Astrocyte (in vitro differentiated cells and primary cell): ENCODE results near the gene A3GALT2. TPM values are rescaled to one million over a fixed set of nuclear protein-coding genes. Genes with fewer than 3 reads are reported as not detected.

Experiments
- DNase-seq: peaks from one replicate; pipeline ENCODE4 v3.0.0-alpha.2; 2010; ENCODE audit warnings: low read depth
- FAIRE-seq: peaks from 2 replicates; lab custom pipeline; 2011; peaks lifted over from hg19 to GRCh38; lab: Jason Lieb, UNC
- H2AFZ ChIP-seq: 2 replicates; pipeline ENCODE4 v1.6.0; 2012; ENCODE audit warnings: low read depth, low read length, inconsistent platforms
- H3K27ac ChIP-seq: 2 replicates; pipeline ENCODE4 v1.5.1; 2011; ENCODE audit warnings: low read depth, low read length, inconsistent platforms
- H3K27me3 ChIP-seq: 2 replicates; pipeline ENCODE4 v1.6.0; 2011; ENCODE audit warnings: low read length, inconsistent platforms; ENCODE audit not compliant: insufficient read depth
- H3K36me3 ChIP-seq: 2 replicates; pipeline ENCODE4 v1.5.1; 2011; ENCODE audit warnings: low read length, inconsistent platforms; ENCODE audit not compliant: insufficient read depth
- H3K4me1 ChIP-seq: 2 replicates; pipeline ENCODE4 v1.5.1; 2011; ENCODE audit warnings: low read length, inconsistent platforms; ENCODE audit not compliant: insufficient read depth
- H3K4me2 ChIP-seq: 2 replicates; pipeline ENCODE4 v1.6.0; 2012; ENCODE audit warnings: low read length, inconsistent platforms
- H3K4me3 ChIP-seq: 2 replicates; pipeline ENCODE4 v1.5.1; 2011; ENCODE audit warnings: low read depth, mild to moderate bottlenecking, low read length, inconsistent platforms; ENCODE audit not compliant: insufficient read depth
- H3K79me2 ChIP-seq: 2 replicates; pipeline ENCODE4 v1.6.0; 2012; ENCODE audit warnings: mild to moderate bottlenecking, low read length, inconsistent platforms; ENCODE audit not compliant: insufficient read depth
- H3K9ac ChIP-seq: 2 replicates; pipeline ENCODE4 v1.6.0; 2012; ENCODE audit warnings: mild to moderate bottlenecking, low read length, inconsistent platforms
- H3K9me3 ChIP-seq: 2 replicates; pipeline ENCODE4 v1.5.1; 2012; ENCODE audit warnings: low read depth, mild to moderate bottlenecking, low read length, inconsistent platforms; ENCODE audit not compliant: insufficient read depth
- H4K20me1 ChIP-seq: 2 replicates; pipeline ENCODE4 v1.6.0; 2012; ENCODE audit warnings: low read length, inconsistent platforms; ENCODE audit not compliant: insufficient read depth
- H3K27ac Mint-ChIP-seq: one replicate; pipeline ENCODE4 v1.8.0; 2021; ENCODE audit warnings: mild to moderate bottlenecking, mixed read lengths; ENCODE audit not compliant: unreplicated experiment
- H3K27me3 Mint-ChIP-seq: one replicate; pipeline ENCODE4 v1.8.0; 2021; ENCODE audit warnings: low read depth, mixed read lengths; ENCODE audit not compliant: unreplicated experiment
- H3K36me3 Mint-ChIP-seq: one replicate; pipeline ENCODE4 v1.8.0; 2021; ENCODE audit warnings: low read depth, mixed read lengths; ENCODE audit not compliant: unreplicated experiment
- H3K4me1 Mint-ChIP-seq: one replicate; pipeline ENCODE4 v1.8.0; 2021; ENCODE audit warnings: low read depth, mixed read lengths; ENCODE audit not compliant: unreplicated experiment
- H3K4me3 Mint-ChIP-seq: one replicate; pipeline ENCODE4 v1.8.0; 2021; ENCODE audit warnings: mild to moderate bottlenecking, moderate library complexity, mixed read lengths; ENCODE audit not compliant: unreplicated experiment
- H3K9me3 Mint-ChIP-seq: one replicate; pipeline ENCODE4 v1.8.0; 2021; ENCODE audit warnings: mild to moderate bottlenecking, mixed read lengths; ENCODE audit not compliant: unreplicated experiment
- EZH2 ChIP-seq: IDR thresholded peaks from 2 replicates; pipeline ENCODE4 v1.6.1; 2012; ENCODE audit warnings: mild to moderate bottlenecking, low read length, inconsistent platforms; ENCODE audit not compliant: insufficient read depth
- total RNA-seq: library from RNA; stranded (reverse); gene quantifications from 2 replicates; pipeline ENCODE4 v1.2.1, GENCODE V29; 2021
- TF ChIP-seq, protein P1 (sequence below): IDR thresholded peaks from 2 replicates; pipeline ENCODE4 v1.5.1; 2011; ENCODE audit warnings: low read depth, mild to moderate bottlenecking, inconsistent platforms, low read length, moderate library complexity; ENCODE audit not compliant: insufficient read depth

The A3GALT2 gene
- total RNA-seq, 1 donor from 2014 or later, result not detected

DNA sequence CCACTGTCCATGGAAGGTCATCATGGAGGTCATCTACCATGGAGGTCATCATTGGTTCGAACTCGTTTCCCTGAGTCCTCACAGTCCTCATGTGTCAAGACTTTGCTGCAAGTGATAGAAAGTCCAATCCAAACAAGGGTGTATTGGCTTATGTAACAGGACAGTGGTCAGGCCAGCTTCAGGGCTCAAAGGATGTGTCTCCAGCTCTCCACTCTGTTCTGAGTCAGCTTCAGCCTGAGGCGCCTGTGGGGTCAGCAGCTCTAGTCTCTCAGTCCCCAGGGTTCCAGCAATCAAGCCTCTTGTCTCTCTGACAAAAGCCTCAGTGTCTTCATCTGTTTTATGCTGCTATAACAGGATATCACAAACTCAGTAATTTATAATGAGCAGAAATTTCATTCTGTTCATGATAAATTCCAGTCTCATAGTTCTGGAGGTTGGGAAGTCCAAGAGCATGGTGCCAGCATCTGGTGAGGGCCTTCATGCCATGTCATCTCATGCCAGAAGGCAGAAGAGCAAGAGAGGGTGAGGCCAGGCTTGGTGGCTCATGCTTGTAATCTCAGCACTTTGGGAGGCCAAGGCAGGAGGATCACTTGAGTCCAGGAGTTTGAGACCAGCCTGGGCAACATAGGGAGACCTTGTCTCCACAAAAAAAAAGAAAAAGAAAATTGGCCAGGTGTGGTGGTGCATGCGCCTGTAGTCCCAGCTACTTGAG, 19.5 kb downstream of the A3GALT2 start:
- Mint-ChIP-seq H3K9me3 (no peaks in the 10 kb centered on the region), H3K36me3 (peaks cover 24% of the 10 kb centered on the region), H3K4me1 (peaks cover 2% of the 10 kb centered on the region), H3K4me3 (no peak overlapping the region), H3K27me3 (peaks cover 4% of the 10 kb centered on the region), H3K27ac (no peak overlapping the region)
- Histone ChIP-seq H3K79me2 (no peaks in the 10 kb centered on the region), H3K4me3 (no peak overlapping the region), H3K36me3 (no peaks in the 10 kb centered on the region), H3K27ac (no peak overlapping the region), H3K4me2 (no peak overlapping the region), H4K20me1 (peaks cover 1% of the 10 kb centered on the region), H3K9ac (no peak overlapping the region), H2AFZ (no peak overlapping the region), H3K27me3 (no peaks in the 10 kb centered on the region), H3K4me1 (peaks cover 5% of the 10 kb centered on the region), H3K9me3 (no peaks in the 10 kb centered on the region)
- TF ChIP-seq, protein P1, sequence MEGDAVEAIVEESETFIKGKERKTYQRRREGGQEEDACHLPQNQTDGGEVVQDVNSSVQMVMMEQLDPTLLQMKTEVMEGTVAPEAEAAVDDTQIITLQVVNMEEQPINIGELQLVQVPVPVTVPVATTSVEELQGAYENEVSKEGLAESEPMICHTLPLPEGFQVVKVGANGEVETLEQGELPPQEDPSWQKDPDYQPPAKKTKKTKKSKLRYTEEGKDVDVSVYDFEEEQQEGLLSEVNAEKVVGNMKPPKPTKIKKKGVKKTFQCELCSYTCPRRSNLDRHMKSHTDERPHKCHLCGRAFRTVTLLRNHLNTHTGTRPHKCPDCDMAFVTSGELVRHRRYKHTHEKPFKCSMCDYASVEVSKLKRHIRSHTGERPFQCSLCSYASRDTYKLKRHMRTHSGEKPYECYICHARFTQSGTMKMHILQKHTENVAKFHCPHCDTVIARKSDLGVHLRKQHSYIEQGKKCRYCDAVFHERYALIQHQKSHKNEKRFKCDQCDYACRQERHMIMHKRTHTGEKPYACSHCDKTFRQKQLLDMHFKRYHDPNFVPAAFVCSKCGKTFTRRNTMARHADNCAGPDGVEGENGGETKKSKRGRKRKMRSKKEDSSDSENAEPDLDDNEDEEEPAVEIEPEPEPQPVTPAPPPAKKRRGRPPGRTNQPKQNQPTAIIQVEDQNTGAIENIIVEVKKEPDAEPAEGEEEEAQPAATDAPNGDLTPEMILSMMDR, result no peak
- no peak for TF ChIP-seq EZH2
- FAIRE-seq (no peak), DNase-seq (no peak)

GRCh38 chr1:33300673-33301072, 20.2 kb downstream of the A3GALT2 start:
- no peak for TF ChIP-seq EZH2
- TF ChIP-seq, protein P1, result no peak
- H3K36me3 Mint-ChIP-seq, result peaks cover 26% of the 10 kb centered on the region
- Histone ChIP-seq H3K9me3 (no peaks in the 10 kb centered on the region), H3K4me3 (no peak overlapping the region), H3K36me3 (peaks cover 3% of the 10 kb centered on the region), H3K79me2 (no peaks in the 10 kb centered on the region), H3K4me2 (no peak overlapping the region), H2AFZ (no peak overlapping the region), H3K27me3 (no peaks in the 10 kb centered on the region), H3K27ac (no peak overlapping the region), H3K4me1 (peaks cover 2% of the 10 kb centered on the region), H4K20me1 (peaks cover 9% of the 10 kb centered on the region), H3K9ac (no peak overlapping the region)
- H3K4me1 Mint-ChIP-seq, result peaks cover 2% of the 10 kb centered on the region
- H3K27ac Mint-ChIP-seq, result no peak overlapping the region
- H3K27me3 Mint-ChIP-seq, result peaks cover 4% of the 10 kb centered on the region
- H3K4me3 Mint-ChIP-seq, result no peak overlapping the region
- peak; percentile 67 for DNase-seq
- FAIRE-seq, result no peak
- no peaks in the 10 kb centered on the region for H3K9me3 Mint-ChIP-seq

DNA sequence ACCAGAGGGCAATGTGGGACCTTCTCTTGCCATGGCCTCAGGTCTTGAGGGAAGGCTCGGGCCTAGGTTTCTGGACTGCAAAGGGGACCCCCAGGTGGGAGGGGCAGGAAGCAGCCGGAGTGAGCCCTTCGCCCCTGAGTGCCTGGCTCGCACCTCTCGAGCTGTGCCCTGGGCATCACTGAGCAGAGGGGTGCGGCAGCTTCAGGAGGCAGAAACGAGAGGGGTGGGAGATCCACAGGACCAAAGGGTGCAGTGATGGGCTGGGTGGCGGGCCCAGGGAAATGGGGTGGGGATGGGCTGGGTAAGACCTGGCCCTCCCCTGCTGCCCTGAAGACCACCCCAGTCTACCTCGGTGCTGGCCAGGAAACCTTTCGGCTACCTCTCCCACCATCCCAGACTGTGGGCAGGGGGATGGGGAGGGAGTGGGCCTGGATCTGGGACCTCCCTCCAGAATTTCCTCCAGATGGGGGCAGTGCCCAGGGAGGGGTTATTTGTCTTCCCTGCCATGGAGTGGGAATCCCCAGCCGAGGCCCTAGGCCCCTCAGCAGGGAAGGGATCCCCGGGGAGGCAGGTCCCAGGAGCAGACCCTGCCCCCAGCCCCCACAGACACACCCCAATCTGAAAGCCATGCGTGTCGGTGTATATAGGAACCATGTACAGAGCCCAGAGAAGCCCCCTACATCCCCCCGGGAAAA, 21.3 kb downstream of the A3GALT2 start:
- Histone ChIP-seq H3K27me3 (no peaks in the 10 kb centered on the region), H3K79me2 (no peaks in the 10 kb centered on the region), H3K9ac (no peak overlapping the region), H3K4me3 (no peak overlapping the region), H3K27ac (no peak overlapping the region), H3K9me3 (no peaks in the 10 kb centered on the region), H2AFZ (no peak overlapping the region), H3K36me3 (peaks cover 5% of the 10 kb centered on the region), H3K4me2 (no peak overlapping the region), H4K20me1 (peaks cover 11% of the 10 kb centered on the region), H3K4me1 (peaks cover 2% of the 10 kb centered on the region)
- FAIRE-seq (no peak), DNase-seq (no peak)
- Mint-ChIP-seq H3K36me3 (peaks cover 27% of the 10 kb centered on the region), H3K4me3 (no peak overlapping the region), H3K4me1 (peaks cover 2% of the 10 kb centered on the region), H3K27me3 (peaks cover 4% of the 10 kb centered on the region), H3K9me3 (no peaks in the 10 kb centered on the region), H3K27ac (no peak overlapping the region)
- no peak for TF ChIP-seq EZH2
- TF ChIP-seq, protein P1, result no peak
